Right renal cortex interstitium (tissue), 3 donors: Measurements from ENCODE around the gene PGAP3. TPM values are rescaled to one million over a fixed set of nuclear protein-coding genes. Genes with fewer than 3 reads are reported as not detected.

Experiments
- DNase-seq, 3 donors: peaks; one replicate each; pipeline ENCODE4 v3.0.0-alpha.2; 2013; ENCODE audit warnings: low read depth in 3 of 3, low spot score in 2 of 3
- polyA plus RNA-seq, 3 donors: library from polyadenylated mRNA; unstranded; fragments of 120-200 nt; gene quantifications; one replicate each; pipeline ENCODE4 v1.2.1, GENCODE V29; 2013; ENCODE audit not compliant: insufficient read length in 3 of 3

PGAP3 gene
- polyA plus RNA-seq, 3 donors, result 32.5 to 39.4 (median 37.9) TPM

GRCh38 chr17:39626171-39627046 lies 61.4 kb downstream of the PGAP3 start, which contains the start of gene PPP1R1B:
TSS of gene PPP1R1B (plus strand) at chr17:39626952. CDS start at chr17:39627393, 441 bp downstream.
- no peak for DNase-seq

GRCh38 chr17:39625198-39625785 lies 62.6 kb downstream of the PGAP3 start:
- no peak for DNase-seq

GRCh38 chr17:39624313-39624712 lies 63.5 kb downstream of the PGAP3 start:
- DNase-seq, result no peak

GRCh38 chr17:39623356-39623950 lies 64.4 kb downstream of the PGAP3 start:
- no peak for DNase-seq

- DNase-seq, result no peak
Observed at GRCh38 chr17:39622380-39623006, 65.4 kb downstream of the PGAP3 start.

GRCh38 chr17:39621523-39622379 lies 66.1 kb downstream of the PGAP3 start:
- peak in 1 of 3 donors; percentile 80 for DNase-seq

Other genes starting within 250 kb of the PGAP3 start
- gene MED1, start 236.8 kb downstream of the PGAP3 start, polyA plus RNA-seq, result 10 to 100 TPM; 52.8 to 59.5 (median 54.2) TPM
- gene CDK12, start 226.6 kb downstream of the PGAP3 start, polyA plus RNA-seq, result 10 to 100 TPM; 48.3 to 59.6 (median 52.7) TPM
- gene NEUROD2, start 80.1 kb downstream of the PGAP3 start, polyA plus RNA-seq, result under 1 TPM in 1 of 3 donors, not detected in 2; 0.04 TPM
- gene PPP1R1B, start 61.1 kb downstream of the PGAP3 start, polyA plus RNA-seq, result 10 to 100 TPM; 13.6 to 18.1 (median 14.1) TPM
- 10 to 100 TPM; 42.9 to 52.2 (median 49.1) TPM for gene STARD3, start 50.9 kb downstream of the PGAP3 start, polyA plus RNA-seq
- gene TCAP, start 22.7 kb downstream of the PGAP3 start, polyA plus RNA-seq, result 1 to 10 TPM in 2 of 3 donors, under 1 TPM in 1; 0.80 to 1.5 (median 1.1) TPM
- 1 to 10 TPM; 1.2 to 3.2 (median 2.1) TPM for gene PNMT, start 19.6 kb downstream of the PGAP3 start, polyA plus RNA-seq
- gene ERBB2, start 12.0 kb upstream of the PGAP3 start, polyA plus RNA-seq, result 100 to 1,000 TPM; 174 to 185 (median 182) TPM
- gene MIEN1, start 42.5 kb upstream of the PGAP3 start, polyA plus RNA-seq, result 10 to 100 TPM; 31.7 to 37.5 (median 36.1) TPM
- 10 to 100 TPM; 29.0 to 31.9 (median 30.6) TPM for gene GRB7, start 49.9 kb upstream of the PGAP3 start, polyA plus RNA-seq
- gene IKZF3, start 176.3 kb upstream of the PGAP3 start, polyA plus RNA-seq, result under 1 TPM; 0.18 to 0.27 (median 0.21) TPM
- not detected for gene ZPBP2, start 180.1 kb upstream of the PGAP3 start, polyA plus RNA-seq
- gene GSDMB, start 230.6 kb upstream of the PGAP3 start, polyA plus RNA-seq, result 1 to 10 TPM; 8.2 to 9.2 (median 9.2) TPM
- gene ORMDL3, start 239.5 kb upstream of the PGAP3 start, polyA plus RNA-seq, result 100 to 1,000 TPM in 2 of 3 donors, 10 to 100 TPM in 1; 82.2 to 108 (median 108) TPM
- not detected for gene LRRC3C, start 239.7 kb upstream of the PGAP3 start, polyA plus RNA-seq